HUDEP-2 (cell line): ENCODE measurements around the gene CHD3.
"Not testable (repeated sequence)": the region's sequence is repeated elsewhere in the genome, so short reads cannot be mapped to it uniquely, and the experiment has no call there.

Experiments
- DNase-seq, 76 experiments: peaks; one replicate each; lab custom pipeline; 2025; ENCODE audit not compliant: unreplicated experiment in 76 of 76; lab: John Stamatoyannopoulos, UW

The CHD3 gene

DNA sequence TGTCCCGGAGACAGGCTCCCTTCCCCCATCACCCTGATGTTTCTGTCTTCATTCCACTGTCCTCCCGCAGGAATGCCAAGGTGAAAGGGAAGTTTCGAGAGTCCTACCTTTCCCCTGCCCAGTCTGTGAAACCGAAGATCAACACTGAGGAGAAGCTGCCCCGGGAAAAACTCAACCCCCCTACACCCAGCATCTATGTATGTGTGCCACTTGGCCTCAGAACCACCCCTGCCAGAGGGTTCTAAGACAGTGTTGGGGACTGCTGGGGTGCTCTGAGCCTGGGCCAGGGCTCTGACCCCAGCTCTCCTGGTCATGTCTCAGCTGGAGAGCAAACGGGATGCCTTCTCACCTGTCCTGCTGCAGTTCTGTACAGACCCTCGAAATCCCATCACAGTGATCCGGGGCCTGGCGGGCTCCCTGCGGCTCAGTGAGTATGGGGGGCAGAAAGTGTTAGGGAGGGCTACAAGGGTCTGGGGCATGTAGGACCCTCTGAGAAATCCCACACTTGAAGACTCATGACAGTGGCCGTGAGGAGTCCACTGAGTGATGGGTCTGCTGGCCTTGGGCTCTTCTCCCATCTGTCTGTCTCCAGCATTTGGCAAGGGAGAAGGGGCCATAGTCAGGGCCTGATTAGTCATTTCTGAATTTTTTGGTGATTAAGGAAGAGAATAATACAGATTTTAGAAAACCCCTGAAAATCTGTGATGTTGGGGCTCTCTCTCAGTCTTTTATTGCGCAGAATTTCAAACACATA is 38.7 kb upstream of the CHD3 start:
- no peak for DNase-seq

DNA sequence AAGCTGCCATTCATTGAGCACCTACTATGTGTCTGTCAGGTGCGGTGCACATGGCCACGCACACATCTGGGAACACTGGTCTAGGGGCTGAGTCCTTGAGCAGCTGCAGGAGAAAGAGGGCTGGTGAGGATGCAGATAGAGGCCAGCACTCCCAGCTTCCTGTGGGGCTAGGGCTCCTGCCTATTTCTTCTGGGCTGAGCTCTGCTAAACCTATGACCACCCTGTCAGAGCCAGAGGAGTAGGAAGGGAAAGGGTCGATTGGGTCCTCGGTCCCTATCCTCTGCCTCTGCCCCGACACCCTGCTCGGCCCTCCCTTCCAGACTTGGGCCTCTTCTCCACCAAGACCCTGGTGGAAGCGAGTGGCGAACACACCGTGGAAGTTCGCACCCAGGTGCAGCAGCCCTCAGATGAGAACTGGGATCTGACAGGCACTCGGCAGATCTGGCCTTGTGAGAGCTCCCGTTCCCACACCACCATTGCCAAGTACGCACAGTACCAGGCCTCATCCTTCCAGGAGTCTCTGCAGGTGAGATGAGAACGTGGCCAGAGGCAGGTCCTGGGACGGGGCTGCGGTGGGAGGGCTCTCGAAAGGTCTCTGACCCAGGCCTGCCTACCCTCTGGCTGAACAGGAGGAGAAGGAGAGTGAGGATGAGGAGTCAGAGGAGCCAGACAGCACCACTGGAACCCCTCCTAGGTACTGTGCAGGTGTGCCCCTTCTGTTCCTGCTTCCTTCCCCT is 37.7 kb upstream of the CHD3 start:
- no peak for DNase-seq

DNA sequence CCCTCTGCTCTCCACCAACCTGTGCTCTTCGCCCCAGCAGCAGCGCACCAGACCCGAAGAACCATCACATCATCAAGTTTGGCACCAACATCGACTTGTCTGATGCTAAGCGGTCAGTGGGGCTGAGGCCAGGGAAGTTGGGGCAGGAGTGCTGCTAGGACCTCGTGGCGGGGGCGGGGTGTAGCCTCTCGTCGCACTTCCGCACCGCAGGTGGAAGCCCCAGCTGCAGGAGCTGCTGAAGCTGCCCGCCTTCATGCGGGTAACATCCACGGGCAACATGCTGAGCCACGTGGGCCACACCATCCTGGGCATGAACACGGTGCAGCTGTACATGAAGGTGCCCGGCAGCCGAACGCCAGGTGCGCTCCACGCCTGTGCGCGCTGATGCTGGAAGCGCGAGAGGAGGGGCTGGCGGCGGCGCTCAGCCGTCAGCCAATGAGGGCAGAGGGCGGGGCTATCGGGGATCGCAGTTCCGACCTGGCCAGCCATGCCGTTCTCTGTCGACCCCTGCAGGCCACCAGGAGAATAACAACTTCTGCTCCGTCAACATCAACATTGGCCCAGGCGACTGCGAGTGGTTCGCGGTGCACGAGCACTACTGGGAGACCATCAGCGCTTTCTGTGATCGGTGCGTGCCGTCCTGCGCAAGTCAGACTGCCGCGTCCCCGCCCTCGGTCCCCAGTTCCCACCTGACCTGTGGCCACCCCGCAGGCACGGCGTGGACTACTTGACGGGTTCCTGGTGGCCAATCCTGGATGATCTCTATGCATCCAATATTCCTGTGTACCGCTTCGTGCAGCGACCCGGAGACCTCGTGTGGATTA is 36.9 kb upstream of the CHD3 start:
- peak in 64 of 76 experiments; percentile 51 to 92 (median 82) for DNase-seq

DNA sequence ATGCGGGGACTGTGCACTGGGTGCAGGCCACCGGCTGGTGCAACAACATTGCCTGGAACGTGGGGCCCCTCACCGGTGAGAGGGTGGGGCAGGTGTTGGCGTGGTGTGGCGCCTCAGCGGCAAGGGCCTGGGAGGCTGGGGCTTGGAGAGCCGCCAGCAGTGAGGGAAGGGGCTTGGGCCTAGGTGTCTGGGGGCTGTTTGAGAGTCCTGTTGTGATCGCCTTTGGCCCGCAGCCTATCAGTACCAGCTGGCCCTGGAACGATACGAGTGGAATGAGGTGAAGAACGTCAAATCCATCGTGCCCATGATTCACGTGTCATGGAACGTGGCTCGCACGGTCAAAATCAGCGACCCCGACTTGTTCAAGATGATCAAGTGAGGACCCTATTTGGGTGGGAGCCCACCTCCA is 36.3 kb upstream of the CHD3 start:
- no peak for DNase-seq

DNA sequence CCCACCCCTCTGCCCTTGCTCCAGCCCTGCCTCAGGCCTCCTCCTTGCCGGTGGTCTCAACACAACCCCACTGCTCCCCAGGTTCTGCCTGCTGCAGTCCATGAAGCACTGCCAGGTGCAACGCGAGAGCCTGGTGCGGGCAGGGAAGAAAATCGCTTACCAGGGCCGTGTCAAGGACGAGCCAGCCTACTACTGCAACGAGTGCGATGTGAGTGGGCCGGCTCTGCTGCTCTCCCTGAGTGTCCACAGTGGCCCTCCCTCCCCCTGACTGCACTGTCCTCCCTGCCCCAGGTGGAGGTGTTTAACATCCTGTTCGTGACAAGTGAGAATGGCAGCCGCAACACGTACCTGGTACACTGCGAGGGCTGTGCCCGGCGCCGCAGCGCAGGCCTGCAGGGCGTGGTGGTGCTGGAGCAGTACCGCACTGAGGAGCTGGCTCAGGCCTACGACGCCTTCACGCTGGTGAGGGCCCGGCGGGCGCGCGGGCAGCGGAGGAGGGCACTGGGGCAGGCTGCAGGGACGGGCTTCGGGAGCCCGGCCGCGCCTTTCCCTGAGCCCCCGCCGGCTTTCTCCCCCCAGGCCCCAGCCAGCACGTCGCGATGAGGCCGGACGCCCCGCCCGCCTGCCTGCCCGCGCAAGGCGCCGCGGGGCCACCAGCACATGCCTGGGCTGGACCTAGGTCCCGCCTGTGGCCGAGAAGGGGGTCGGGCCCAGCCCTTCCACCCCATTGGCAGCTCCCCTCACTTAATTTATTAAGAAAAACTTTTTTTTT is 35.5 kb upstream of the CHD3 start:
- no peak for DNase-seq

DNA sequence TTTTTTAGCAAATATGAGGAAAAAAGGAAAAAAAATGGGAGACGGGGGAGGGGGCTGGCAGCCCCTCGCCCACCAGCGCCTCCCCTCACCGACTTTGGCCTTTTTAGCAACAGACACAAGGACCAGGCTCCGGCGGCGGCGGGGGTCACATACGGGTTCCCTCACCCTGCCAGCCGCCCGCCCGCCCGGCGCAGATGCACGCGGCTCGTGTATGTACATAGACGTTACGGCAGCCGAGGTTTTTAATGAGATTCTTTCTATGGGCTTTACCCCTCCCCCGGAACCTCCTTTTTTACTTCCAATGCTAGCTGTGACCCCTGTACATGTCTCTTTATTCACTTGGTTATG is 34.9 kb upstream of the CHD3 start:
- DNase-seq, result no peak

DNA sequence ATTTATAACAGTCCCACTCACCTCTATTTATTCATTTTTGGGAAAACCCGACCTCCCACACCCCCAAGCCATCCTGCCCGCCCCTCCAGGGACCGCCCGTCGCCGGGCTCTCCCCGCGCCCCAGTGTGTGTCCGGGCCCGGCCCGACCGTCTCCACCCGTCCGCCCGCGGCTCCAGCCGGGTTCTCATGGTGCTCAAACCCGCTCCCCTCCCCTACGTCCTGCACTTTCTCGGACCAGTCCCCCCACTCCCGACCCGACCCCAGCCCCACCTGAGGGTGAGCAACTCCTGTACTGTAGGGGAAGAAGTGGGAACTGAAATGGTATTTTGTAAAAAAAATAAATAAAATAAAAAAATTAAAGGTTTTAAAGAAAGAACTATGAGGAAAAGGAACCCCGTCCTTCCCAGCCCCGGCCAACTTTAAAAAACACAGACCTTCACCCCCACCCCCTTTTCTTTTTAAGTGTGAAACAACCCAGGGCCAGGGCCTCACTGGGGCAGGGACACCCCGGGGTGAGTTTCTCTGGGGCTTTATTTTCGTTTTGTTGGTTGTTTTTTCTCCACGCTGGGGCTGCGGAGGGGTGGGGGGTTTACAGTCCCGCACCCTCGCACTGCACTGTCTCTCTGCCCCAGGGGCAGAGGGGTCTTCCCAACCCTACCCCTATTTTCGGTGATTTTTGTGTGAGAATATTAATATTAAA is 34.4 kb upstream of the CHD3 start:
- no peak for DNase-seq

DNA sequence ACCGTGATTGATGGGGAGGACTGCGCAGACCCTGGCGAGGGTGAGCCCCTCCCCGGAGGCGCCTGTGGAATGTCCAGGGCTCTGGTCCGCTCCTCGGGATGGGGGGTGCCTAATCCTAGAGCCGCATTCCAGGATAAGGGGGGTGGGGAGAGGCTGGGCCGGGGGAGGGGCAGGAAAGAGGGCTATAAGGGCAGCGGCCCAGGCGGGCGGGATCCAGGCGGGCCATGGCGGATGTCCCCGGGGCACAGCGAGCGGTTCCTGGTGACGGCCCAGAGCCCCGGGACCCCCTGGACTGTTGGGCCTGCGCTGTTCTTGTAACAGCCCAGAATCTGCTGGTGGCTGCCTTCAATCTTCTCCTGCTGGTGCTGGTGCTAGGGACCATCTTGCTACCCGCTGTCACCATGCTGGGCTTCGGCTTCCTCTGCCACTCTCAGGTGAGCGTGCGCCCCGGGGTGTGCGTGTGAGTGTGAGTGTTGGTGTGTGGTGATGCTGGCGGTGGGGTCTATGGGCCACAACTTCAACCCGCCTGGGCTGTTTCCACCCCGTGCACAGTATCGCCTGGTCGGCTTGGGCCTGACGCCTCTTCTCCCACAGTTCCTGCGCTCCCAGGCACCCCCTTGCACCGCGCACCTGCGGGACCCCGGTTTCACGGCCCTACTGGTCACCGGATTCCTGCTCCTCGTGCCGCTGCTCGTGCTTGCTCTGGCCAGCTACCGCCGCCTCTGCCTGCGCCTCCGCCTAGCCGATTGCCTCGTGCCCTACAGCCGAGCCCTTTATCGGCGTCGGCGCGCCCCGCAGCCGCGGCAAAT is 33.5 kb upstream of the CHD3 start, which contains the start of gene TMEM88:
TSS of gene TMEM88 (plus strand) at position 216 of the 809 bp plus-strand sequence. CDS start at position 225, 9 bp downstream.
- DNase-seq, result no peak

DNA sequence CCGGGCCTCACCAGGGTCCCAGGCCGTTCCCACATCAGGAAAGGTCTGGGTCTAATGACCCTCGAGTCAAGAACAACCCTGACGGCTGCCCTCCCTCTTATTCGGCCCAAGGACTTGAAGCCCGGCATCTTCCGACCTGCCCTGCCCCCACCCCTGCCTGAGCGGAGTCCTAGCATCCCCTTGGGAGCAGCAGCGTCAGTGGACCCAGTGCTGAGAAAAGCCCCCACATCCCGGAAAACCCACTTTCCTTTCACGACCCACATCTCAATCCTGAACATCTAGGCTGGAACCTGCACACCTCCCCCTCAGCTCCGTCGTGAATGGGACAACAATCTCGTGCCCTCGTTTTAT is 33.0 kb upstream of the CHD3 start:
- DNase-seq, result no peak

DNA sequence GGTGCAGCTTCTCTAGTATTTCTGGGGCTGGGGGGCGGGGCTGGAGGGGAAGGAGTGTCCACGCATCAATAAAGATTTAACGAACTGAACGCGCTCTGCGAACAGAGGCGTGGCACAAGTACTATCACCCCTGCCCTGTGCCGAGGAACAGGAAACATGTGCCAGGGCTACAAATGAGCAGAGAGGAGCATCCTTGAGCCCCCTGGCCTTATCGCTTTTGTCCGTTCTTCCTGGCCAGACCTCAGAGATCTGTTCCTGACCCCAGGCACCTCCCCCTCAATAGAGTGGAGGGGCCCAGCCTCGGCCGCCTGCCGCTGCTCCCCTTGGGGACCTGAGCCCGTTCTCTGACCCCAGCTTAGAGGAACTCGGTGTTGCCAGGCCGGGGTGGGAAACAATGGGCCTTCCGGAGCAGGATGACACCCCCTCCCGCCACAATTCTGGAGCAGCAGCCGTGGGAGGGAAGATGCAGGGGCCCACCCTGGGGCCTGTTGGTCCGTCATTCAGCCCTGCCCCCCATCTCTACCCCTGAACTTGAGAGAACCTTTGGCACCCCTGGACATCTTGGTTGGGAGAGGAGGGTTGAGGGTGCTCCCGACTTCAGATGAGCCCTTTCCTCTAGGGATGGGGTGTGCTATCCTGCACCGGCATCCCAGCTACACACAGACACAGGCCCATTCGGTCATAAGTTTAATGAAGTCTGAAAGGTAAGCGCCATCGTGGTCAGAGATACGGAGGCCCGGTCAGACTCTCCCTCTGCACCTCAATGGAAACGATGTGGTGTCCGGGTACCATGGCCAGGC is 32.4 kb upstream of the CHD3 start:
- DNase-seq, result peak in 51 of 76 experiments; percentile 5 to 63 (median 45)

DNA sequence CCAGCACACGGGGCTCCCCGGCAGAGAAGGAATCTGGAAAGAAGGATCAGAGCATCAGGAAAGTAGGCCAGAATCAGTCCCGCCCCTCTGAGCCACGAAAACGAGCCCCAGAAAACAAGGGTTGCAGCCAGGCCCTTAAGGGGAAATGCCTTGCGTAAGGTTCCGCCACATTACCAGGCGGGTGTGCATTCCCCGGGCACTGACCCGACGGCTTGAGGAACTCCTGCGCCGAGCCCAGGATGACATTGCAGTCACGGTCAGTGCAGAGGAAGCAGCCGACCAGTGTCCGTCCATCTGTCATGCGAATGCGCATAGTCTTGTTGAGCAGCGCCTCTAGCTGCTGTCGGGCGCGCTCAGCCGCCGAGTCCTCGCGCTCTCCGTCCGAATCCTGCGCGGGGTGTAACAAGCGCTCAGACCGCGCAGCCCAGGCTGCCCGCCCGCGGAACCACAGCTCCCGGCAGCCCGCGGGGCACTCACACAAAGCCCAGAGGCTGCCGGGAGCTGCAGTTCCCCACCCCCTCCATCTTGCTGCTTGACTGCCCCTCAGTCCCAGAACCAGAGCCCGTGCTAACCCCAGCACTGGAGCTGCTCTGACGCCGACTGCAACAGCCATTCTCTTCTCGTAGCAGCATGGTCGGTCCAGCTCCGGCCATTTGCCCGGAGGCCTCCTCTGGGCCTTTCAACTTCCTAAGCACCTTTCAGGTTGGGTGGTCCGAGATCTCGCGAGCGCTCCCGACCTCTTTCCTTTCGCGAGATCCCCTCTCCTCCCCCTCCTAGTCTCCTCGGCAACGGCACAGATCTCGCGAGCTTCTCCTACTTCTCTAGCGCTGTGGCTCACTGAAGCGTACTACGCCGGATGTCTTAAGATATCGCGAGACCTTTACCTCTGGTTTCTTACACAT is 31.5 kb upstream of the CHD3 start, which contains the start of gene NAA38:
TSS of gene NAA38 (minus strand) at position 749 of the 902 bp plus-strand sequence. CDS start at position 653, 96 bp downstream.
- DNase-seq, result peak in 74 of 76 experiments; percentile 62 to 99 (median 92)

DNA sequence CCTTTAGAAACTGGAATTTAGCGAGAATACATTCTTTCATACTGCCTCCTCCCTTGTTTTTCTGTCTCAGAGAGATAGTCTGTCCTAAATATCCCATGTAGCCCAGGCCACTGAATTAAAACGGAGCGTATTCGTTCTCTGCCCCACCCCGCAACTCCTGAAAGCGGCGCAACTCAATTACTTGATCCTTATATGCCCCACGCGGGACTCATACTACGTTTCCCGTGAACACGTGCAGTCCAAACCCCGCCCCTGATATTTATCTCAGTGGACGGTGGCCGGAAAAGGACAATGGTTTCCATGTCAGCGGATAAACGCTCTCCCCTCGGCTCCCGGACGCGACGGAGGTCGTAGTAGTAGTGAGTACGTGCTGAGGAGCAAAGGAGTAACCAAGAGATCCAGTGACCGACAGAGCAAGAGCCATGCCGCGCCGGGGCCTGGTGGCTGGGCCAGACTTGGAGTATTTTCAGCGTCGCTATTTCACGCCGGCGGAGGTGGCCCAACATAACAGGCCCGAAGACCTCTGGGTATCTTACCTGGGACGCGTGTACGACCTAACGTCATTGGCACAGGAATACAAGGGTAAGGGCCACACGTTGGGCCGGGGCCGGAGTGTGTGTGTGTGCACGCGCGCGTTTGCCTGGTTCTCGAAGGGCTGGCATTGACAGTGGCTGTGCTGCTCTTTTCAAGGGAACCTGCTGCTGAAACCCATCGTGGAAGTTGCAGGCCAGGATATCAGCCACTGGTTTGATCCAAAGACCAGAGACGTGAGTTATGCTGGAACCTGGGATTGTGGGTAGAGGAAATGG is 30.7 kb upstream of the CHD3 start, which contains the start of gene CYB5D1:
TSS of gene CYB5D1 (plus strand) at position 291 of the 809 bp plus-strand sequence. CDS start at position 423, 132 bp downstream.
- peak in 68 of 76 experiments; percentile 56 to 94 (median 86) for DNase-seq

DNA sequence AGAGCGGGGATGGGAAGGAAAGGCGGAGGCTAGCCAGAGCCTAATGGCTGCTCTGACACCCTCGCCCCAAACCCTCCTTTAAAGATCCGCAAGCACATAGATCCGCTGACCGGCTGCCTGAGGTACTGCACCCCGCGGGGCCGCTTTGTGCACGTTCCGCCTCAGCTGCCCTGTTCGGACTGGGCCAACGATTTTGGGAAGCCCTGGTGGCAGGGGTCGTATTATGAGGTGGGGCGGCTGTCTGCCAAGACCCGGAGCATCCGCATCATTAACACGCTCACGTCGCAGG is 30.1 kb upstream of the CHD3 start:
- DNase-seq, result no peak

DNA sequence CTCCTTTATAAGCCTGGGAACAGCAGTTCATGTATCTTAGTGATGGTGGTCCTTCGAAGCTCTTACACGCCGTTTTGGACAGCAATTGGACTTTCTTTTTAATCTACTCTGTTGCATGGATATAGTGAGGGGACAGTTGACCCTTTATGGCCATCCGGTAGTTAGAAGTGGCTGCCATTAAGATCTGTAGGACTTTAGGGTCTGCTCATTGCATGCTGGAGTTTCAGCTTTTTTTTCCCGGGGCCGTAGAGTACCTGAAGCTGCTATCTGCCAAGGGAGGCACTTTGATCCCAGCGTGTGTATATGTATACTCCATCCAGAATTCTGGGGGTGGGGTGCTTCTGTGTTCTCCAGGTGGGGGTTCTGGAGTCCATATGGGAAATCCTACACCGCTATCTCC is 29.6 kb upstream of the CHD3 start:
- no peak for DNase-seq

DNA sequence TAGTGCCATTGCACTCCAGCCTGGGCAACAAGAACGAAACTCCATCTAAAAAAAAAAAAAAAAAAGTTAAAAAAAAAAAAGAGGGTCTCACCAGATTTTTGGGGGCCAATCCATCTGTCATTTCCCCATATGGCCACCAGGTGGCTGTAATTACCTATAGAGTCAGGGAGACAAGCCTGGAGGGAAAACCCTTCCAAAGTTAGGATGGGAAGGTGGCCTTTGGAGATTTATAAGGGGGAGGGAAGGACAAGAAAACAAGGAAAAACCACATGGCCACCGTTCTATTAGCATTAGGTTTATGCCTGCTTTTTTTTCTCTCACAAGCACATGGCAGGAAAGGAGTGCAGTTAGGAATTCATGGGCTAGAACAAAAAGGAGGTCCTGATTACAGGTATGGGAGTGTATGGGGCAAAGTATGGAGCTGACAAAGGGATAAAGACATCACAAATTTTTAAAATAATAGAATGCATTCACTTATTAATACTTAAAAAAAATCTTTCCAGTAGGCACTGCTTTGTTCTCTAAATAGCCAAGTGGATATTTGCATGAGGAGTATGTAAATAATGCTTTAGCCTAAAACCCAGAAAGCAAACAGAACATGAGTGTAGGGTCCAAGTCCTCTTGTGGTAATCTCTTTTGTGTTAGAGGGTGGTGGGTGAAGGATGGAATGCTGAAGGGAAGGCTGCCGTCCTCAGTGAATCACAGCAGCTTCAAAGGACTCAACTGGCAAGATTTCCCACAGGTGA is 25.7 kb upstream of the CHD3 start:
- DNase-seq, result peak in 16 of 76 experiments; percentile 3 to 46 (median 16)

DNA sequence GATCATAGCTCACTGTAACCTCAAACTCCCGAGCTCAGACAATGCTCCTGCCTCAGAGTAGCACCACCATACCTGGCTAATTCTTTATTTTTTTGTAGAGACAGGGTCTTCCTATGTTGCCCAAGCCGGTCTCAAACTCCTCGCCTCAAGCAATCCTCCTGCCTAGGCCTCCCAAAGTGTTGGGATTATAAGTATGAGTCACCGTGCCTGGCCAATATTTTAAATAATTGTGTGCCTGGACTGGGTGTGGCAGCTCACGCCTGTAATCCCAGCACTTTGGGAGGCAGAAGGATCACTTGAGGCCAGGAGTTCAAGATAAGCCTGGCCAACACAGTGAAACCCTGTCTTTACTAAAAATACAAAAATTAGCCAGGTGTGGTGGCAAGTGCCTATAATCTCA is 24.2 kb upstream of the CHD3 start:
- DNase-seq, result not testable (repeated sequence)
